Esophagus muscularis mucosa (tissue), 4 donors: Measurements from ENCODE around the gene MEIG1. TPM values are rescaled to one million over a fixed set of nuclear protein-coding genes. Genes with fewer than 3 reads are reported as not detected.
"Not testable (repeated sequence)": the region's sequence is repeated elsewhere in the genome, so short reads cannot be mapped to it uniquely, and the experiment has no call there.

Source experiments
- DNase-seq: peaks from one replicate; pipeline ENCODE4 v3.0.0-alpha.2; 2017; ENCODE audit errors: extremely low spot score
- H3K27ac ChIP-seq, 4 donors: fragments of 200-600 bp; sonication (generic); replicated peaks in 1 of 4; 1 replicate in 3 of 4; 2 replicates in 1 of 4; pipeline ENCODE4 v1.5.1; 2016 to 2019; ENCODE audit warnings: mild to moderate bottlenecking in 1 of 4
- H3K27me3 ChIP-seq, 4 donors: fragments of 200-600 bp; sonication (generic); one replicate each; pipeline versions ENCODE4 v1.5.1 to v1.6.0; 2016 to 2019
- H3K36me3 ChIP-seq, 4 donors: fragments of 200-600 bp; sonication (generic); one replicate each; pipeline ENCODE4 v1.5.1; 2016 to 2019
- H3K4me1 ChIP-seq, 4 donors: fragments of 200-600 bp; sonication (generic); one replicate each; pipeline ENCODE4 v1.5.1; 2016 to 2019
- H3K4me3 ChIP-seq, 4 donors: fragments of 200-600 bp; sonication (generic); 1 replicate in 2 of 4; 2 replicates in 2 of 4; pipeline ENCODE4 v1.5.1; 2016 to 2019; ENCODE audit warnings: mild to moderate bottlenecking in 4 of 4, moderate library complexity in 1 of 4
- H3K9me3 ChIP-seq, 4 donors: fragments of 200-600 bp; sonication (generic); 1 replicate in 3 of 4; 2 replicates in 1 of 4; pipeline ENCODE4 v1.5.1; 2016 to 2019
- EP300 ChIP-seq: sonication (generic); formaldehyde crosslinking; IDR thresholded peaks from one replicate; pipeline ENCODE4 v1.6.1; 2017; ENCODE audit warnings: antibody characterized with exemption
- POLR2A ChIP-seq: fragments of 450-650 bp; IDR thresholded peaks from one replicate; pipeline ENCODE4 v1.6.1; 2017; ENCODE audit warnings: antibody characterized with exemption, moderate library complexity, mild to moderate bottlenecking, low read depth
- POLR2AphosphoS5 ChIP-seq, 2 donors: sonication (generic); formaldehyde crosslinking; IDR thresholded peaks; one replicate each; pipeline ENCODE4 v1.6.1; 2017; ENCODE audit warnings: antibody characterized with exemption in 2 of 2
- WGBS: methylation state at CpG from one replicate; pipeline ENCODE4 v1.1.5; 2018; 5-methylcytosine and 5-hydroxymethylcytosine counted together
- intact Hi-C: fragments of 100-400 bp; cut with DNase I; formaldehyde crosslinking; loops from one replicate; pipeline ENCODE4 v1.15.1; 2023
- total RNA-seq, 4 donors: library from RNA; depleted of rRNA; stranded (reverse); fragments of >200 nt; gene quantifications; one replicate each; pipeline versions ENCODE4 v1.1.0 to v1.2.1, GENCODE V29; 2016
- TF ChIP-seq, protein P1 (sequence below), 3 experiments: fragments of 200-600 bp in 2 of 3; fragments of 450-650 bp in 1 of 3; sonication (generic) in 2 of 3; IDR thresholded peaks; one replicate each; pipeline ENCODE4 v1.5.1; 2017 to 2019; ENCODE audit warnings: antibody characterized with exemption in 3 of 3, mild to moderate bottlenecking in 2 of 3, moderate library complexity in 1 of 3

Gene MEIG1
- total RNA-seq, 4 donors from 2014 or later = not detected

DNA sequence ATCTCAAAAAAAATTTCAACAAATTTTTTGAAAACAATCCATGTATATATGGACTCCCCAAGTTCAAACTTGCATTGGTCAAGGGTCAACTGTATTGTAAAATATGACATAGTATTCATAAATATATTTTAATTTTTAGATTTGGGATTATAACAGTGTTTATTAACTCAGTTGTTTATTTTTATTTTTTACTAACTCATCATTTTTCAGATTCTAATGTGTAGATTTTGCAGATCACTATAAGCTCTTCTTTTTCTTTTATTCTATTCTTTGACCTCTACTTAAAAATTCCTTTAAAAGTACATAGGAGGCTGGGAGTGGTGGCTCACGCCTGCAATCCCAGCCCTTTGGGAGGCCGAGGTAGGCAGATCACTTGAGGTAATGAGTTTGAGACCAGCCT, 8.7 kb downstream of the MEIG1 start:
- 94% methylated on average over 2 of the region's 2 CpGs for WGBS
- no peaks in the 10 kb centered on the region for H3K9me3 ChIP-seq
- intact Hi-C loops = no loop called here
- H3K36me3 ChIP-seq = no peaks in the 10 kb centered on the region
- H3K4me1 ChIP-seq = no peaks in the 10 kb centered on the region
- DNase-seq = no peak
- H3K27ac ChIP-seq = no peak overlapping the region
- no peak for TF ChIP-seq POLR2AphosphoS5 (IDR thresholded peaks at IDR 0.05)
- TF ChIP-seq, protein P1, sequence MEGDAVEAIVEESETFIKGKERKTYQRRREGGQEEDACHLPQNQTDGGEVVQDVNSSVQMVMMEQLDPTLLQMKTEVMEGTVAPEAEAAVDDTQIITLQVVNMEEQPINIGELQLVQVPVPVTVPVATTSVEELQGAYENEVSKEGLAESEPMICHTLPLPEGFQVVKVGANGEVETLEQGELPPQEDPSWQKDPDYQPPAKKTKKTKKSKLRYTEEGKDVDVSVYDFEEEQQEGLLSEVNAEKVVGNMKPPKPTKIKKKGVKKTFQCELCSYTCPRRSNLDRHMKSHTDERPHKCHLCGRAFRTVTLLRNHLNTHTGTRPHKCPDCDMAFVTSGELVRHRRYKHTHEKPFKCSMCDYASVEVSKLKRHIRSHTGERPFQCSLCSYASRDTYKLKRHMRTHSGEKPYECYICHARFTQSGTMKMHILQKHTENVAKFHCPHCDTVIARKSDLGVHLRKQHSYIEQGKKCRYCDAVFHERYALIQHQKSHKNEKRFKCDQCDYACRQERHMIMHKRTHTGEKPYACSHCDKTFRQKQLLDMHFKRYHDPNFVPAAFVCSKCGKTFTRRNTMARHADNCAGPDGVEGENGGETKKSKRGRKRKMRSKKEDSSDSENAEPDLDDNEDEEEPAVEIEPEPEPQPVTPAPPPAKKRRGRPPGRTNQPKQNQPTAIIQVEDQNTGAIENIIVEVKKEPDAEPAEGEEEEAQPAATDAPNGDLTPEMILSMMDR (IDR thresholded peaks at IDR 0.05) = no peak
- H3K27me3 ChIP-seq = no peaks in the 10 kb centered on the region
- no peak overlapping the region for H3K4me3 ChIP-seq

DNA sequence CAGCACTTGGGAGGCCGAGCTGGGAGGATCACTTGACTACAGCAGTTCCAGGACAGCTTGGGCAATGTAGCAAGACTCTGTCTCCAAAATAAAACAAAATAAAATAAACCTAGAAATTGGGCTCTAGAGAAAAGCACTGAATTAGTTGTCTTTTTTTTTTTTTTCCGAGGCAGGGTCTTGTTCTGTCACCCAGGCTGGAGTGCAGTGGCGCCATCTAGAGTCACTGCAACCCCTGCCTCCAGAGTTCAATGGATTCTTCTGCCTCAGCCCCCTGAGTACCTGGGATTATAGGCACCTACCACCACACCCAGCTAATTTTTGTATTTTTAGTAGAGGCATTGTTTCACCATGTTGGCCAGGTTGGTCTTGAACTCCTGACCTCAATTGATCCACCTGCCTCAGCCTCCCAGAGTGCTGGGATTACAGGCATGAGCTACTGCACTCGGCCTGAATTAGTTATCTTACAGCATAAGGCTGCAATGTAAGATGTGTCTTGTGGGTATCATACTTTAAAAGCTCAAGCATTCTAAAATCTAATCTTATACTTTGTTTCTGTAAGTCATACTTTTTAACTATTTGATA, 12.8 kb downstream of the MEIG1 start:
- DNase-seq = no peak
- no peak overlapping the region for H3K4me3 ChIP-seq
- H3K27me3 ChIP-seq = peaks cover 0 to 13% (median 0%) of the 10 kb centered on the region in 4 donors
- H3K36me3 ChIP-seq = no peaks in the 10 kb centered on the region
- no peaks in the 10 kb centered on the region for H3K9me3 ChIP-seq
- WGBS = 53% methylated on average over 4 of the region's 4 CpGs
- no peak for TF ChIP-seq EP300
- TF ChIP-seq POLR2A = no peak
- TF ChIP-seq POLR2AphosphoS5 (IDR thresholded peaks at IDR 0.05) = no peak
- TF ChIP-seq, protein P1 (IDR thresholded peaks at IDR 0.05) = peak; percentile 28 to 48 (median 32)
- intact Hi-C loops = no loop called here
- no peak overlapping the region for H3K27ac ChIP-seq
- H3K4me1 ChIP-seq = no peaks in the 10 kb centered on the region

DNA sequence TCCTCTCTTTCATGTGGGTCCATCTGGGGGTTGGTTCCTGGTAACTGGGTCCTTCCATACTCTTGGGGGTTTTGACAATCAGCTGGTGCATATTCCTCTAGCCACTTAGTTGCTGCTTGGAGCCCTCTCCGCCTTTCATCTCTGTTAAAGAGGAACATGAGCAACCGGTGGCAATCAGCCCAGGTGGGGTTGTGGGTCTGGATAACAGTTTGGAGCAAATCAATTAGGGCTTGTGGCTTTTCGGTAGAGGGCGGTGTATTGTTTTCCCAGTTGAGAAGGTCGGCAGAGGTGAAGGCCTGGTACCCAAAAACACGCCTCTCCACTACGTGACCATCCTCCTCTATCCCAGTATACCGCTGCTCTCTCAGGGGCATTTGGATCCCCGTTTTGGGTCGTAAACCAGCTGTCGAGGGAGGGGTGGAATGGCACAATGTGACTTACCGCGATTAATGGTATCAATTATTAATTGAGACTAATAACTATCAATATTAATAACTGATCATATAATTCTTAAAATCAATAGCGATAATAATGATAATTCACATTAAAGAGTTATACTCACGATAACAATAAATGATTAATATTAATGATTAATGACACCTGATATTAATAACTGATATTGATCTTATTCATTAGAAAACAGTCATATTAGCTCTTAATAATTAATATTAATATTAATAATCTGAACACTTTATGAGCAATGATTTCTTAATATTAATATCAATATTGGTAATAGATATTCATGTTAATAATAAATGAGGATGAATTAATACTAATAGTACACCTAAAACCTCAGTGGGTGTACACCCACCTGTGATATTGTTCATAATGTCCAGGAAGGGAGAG, 15.2 kb downstream of the MEIG1 start:
- DNase-seq, H3K4me3 ChIP-seq, intact Hi-C loops, H3K4me1 ChIP-seq, H3K36me3 ChIP-seq, H3K9me3 ChIP-seq, H3K27ac ChIP-seq: not testable (repeated sequence)
- H3K27me3 ChIP-seq = peaks cover 0 to 13% (median 0%) of the 10 kb centered on the region in 4 donors
- 51% methylated on average over 15 of the region's 15 CpGs for WGBS

DNA sequence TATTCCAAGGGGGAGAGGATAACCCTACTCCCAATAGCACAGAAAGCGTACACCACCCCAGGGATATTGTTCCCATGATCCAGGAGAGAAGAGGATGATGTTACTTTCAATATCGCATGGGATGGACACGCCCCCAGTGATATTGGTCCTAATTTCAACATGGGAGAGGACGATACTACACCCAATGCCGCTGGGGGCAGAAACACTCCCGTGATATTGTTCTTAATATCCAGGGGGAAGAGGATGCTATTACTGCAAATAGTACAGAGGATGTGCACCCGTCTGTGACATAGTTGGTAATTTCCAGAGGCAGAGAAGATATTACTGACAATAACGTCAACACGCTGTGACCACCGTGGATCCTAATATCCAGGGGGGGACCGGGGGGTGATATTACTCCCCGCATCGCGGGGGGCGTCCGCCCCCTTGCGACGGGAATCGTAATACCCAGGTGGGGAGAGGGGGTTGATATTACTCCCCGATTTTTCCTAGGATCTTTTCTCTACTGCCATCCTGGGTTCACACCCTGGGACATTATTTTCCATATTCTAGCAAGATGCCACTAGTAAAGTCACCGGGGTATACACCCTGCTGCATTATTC, 16.6 kb downstream of the MEIG1 start:
- H3K4me3 ChIP-seq = no peak overlapping the region
- DNase-seq = no peak
- TF ChIP-seq, protein P1 (IDR thresholded peaks at IDR 0.05) = peak in 1 of 3 experiments; percentile 16
- TF ChIP-seq POLR2AphosphoS5 (IDR thresholded peaks at IDR 0.05) = no peak
- H3K4me1 ChIP-seq = no peaks in the 10 kb centered on the region
- no peaks in the 10 kb centered on the region for H3K9me3 ChIP-seq
- no peak overlapping the region for H3K27ac ChIP-seq
- peaks cover 0 to 13% (median 0%) of the 10 kb centered on the region in 4 donors for H3K27me3 ChIP-seq
- 32% methylated on average over 19 of the region's 21 CpGs for WGBS
- no peaks in the 10 kb centered on the region for H3K36me3 ChIP-seq
- intact Hi-C loops = no loop called here

DNA sequence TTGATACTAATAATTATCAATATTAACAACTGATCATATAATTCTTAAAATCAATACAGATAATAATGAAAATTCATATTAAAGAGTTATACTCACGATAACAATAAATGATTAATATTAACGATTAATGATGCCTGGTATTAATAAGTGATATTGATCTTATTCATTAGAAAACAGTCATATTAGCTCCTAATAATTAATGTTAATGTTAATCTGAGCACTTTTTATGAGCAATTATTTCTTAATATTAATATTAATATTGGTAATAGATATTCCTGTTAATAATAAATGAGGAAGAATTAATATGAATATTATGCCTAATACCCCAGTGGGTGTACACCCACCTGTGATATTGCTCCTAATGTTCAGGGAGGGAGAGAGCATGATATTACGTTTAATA, 23.6 kb downstream of the MEIG1 start:
- TF ChIP-seq, protein P1 (IDR thresholded peaks at IDR 0.05) = no peak
- TF ChIP-seq POLR2A (no peak), POLR2AphosphoS5 (IDR thresholded peaks at IDR 0.05) (no peak), EP300 (no peak)
- Histone ChIP-seq H3K27me3 (peaks cover 0 to 5% (median 0%) of the 10 kb centered on the region in 4 donors), H3K4me3 (no peak overlapping the region), H3K27ac (no peak overlapping the region), H3K9me3 (no peaks in the 10 kb centered on the region), H3K36me3 (no peaks in the 10 kb centered on the region), H3K4me1 (no peaks in the 10 kb centered on the region)
- intact Hi-C loops = no loop called here
- no peak for DNase-seq
- 93% methylated on average over 3 of the region's 3 CpGs for WGBS

DNA sequence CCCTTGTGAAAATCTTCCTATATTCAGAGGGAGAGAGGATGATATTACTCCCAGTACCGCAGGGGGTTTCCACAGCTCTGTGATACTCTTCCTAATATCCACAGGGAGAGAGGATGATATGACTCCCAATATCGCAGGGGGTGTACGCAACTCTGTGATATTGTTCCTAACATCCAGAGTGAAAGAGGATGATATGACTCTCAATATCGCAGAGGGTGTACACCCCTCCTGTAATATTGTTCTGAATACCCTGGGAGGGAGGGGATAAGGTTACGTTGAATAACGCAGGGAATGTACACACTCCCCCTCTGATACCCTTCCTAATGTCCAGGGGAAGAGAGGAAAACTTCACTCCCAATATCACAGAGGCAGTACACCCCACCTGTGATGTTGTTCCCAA, 30.4 kb downstream of the MEIG1 start:
- intact Hi-C loops, H3K4me1 ChIP-seq, H3K4me3 ChIP-seq, H3K27me3 ChIP-seq, DNase-seq, H3K36me3 ChIP-seq, H3K9me3 ChIP-seq, H3K27ac ChIP-seq: not testable (repeated sequence)
- 90% methylated on average over 3 of the region's 6 CpGs for WGBS

DNA sequence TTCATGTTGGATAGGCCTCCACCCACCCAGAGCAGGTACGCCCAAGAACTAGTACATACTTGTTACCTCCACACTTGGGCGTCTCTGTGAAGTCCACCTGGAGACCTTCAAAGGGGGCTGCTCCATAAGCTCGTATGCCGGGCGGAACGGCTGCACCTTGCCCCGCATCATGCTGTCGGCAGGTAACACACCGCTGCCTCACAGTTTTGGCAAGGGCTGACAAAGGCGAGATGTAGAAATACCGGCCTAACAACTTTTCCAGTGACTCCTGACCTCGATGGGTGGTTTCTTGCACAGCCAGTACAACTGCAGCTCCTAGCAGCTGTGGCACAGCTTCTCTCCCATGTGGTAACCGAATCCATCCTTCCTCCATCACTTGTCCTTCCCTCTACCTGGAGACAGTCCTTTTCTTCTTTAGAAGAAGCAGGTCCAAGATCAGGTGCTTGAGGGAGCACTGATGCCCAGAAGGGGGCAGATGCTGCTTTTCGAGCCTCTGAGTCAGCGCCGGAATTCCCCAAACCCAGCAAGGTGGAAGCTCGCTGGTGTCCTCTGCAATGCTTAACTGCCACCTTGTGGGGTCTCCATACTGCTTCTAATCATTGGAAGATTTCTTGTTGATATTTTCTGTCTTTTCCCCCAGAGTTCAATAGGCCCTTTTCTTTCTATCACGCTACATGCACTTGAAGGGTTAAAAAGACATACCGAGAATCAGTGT, 32.0 kb downstream of the MEIG1 start:
- H3K4me3 ChIP-seq, H3K27me3 ChIP-seq, H3K36me3 ChIP-seq, H3K27ac ChIP-seq, intact Hi-C loops, H3K9me3 ChIP-seq, DNase-seq, H3K4me1 ChIP-seq: not testable (repeated sequence)
- WGBS = 71% methylated on average over 15 of the region's 19 CpGs
